Choroid plexus epithelial cell (primary cell): ENCODE data around the gene PPM1D.

Experiments used
- DNase-seq: peaks from one replicate; pipeline ENCODE4 v3.0.0-alpha.2; 2010; ENCODE audit warnings: low read depth
- H3K4me3 ChIP-seq: 2 replicates; pipeline ENCODE4 v1.5.1; 2011; ENCODE audit warnings: low read depth, mild to moderate bottlenecking, control low read depth, low read length, moderate library complexity
- CTCF ChIP-seq: conservative IDR thresholded peaks from 2 replicates; pipeline ENCODE4 v1.5.1; 2011; ENCODE audit warnings: low read depth, mild to moderate bottlenecking, control low read depth, inconsistent platforms, low read length, moderate library complexity

Gene PPM1D

GRCh38 chr17:60675997-60676396 lies 76.0 kb downstream of the PPM1D start:
- TF ChIP-seq CTCF = no peak

GRCh38 chr17:60676758-60677307 lies 76.8 kb downstream of the PPM1D start:
- DNase-seq = no peak
- TF ChIP-seq CTCF = no peak
- peak overlapping the region; percentile 75 for H3K4me3 ChIP-seq

More at GRCh38 chr17:60675997-60676396, 76.0 kb downstream of the PPM1D start:
- H3K4me3 ChIP-seq = no peak overlapping the region
- DNase-seq = no peak

GRCh38 chr17:60677308-60678117 lies 77.5 kb downstream of the PPM1D start, which contains the start of gene BCAS3:
BCAS3 (plus strand) TSS chr17:60677851.
- H3K4me3 ChIP-seq = peak within 1 kb of the TSS; percentile 75
- peak; percentile 100 for DNase-seq
- no peak for TF ChIP-seq CTCF

GRCh38 chr17:60678118-60678444 lies 78.1 kb downstream of the PPM1D start:
- no peak for TF ChIP-seq CTCF
- peak overlapping the region; percentile 75 for H3K4me3 ChIP-seq
- no peak for DNase-seq

GRCh38 chr17:60679287-60679686 lies 79.3 kb downstream of the PPM1D start:
- TF ChIP-seq CTCF = no peak
- no peak for DNase-seq
- no peak overlapping the region for H3K4me3 ChIP-seq

- TF ChIP-seq CTCF = no peak
- DNase-seq = no peak
- H3K4me3 ChIP-seq = no peak overlapping the region
Measured at GRCh38 chr17:60680754-60681153, 80.8 kb downstream of the PPM1D start.

GRCh38 chr17:60685437-60685836 lies 85.4 kb downstream of the PPM1D start:
- no peak for DNase-seq
- no peak overlapping the region for H3K4me3 ChIP-seq
- no peak for TF ChIP-seq CTCF
